Stimulated activated CD4-positive, alpha-beta T cell treated with anti-CD3 and anti-CD28 coated beads, TNF-alpha, amount 100 ng/mL, for 48 hours (primary cell): ENCODE results near the gene ABCA4.

Experiments
- DNase-seq, 3 donors: peaks; one replicate each; pipeline ENCODE4 v3.0.0-alpha.2; 2020; ENCODE audit warnings: low read depth in 3 of 3

ABCA4 gene

GRCh38 chr1:94027721-94028515, 93.0 kb downstream of the ABCA4 start:
- no peak for DNase-seq

DNA sequence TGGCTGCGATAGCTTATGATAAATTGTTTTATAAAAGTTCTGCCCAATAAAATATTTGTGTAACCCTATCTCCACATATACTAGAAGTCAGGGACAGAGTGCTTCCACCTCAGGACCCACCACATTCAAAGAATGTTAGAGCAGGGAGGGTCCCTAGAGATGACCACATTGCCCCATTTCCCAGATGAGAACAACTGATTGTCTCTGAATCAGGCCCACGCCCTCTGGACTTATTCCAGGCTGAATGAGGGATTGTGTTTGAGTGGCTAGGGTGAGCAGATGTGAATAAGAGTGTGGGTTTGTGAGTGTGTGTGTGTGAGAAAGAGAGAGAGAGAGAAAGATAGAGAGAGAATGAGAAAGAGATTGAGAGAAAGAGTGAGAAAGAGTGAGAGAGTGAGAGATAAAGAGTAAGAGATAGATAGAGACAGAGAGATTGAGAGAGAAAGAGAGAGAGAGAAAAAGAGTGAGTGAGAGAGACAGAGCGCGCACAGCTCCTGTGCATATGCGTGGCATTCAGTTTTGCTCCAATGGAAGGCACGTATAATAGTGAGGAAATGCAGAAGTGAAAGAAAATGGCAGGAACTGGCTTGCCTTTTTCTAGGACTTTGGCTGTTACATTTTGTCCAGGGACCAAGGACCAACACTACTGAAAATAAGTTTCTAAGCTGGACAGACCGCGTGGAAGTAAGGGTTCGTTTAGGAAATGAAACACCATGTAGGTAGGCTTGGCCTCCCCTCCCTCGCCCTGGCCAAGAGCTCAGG, 94.1 kb downstream of the ABCA4 start:
- no peak for DNase-seq

GRCh38 chr1:94025383-94026340, 95.3 kb downstream of the ABCA4 start:
- no peak for DNase-seq

DNA sequence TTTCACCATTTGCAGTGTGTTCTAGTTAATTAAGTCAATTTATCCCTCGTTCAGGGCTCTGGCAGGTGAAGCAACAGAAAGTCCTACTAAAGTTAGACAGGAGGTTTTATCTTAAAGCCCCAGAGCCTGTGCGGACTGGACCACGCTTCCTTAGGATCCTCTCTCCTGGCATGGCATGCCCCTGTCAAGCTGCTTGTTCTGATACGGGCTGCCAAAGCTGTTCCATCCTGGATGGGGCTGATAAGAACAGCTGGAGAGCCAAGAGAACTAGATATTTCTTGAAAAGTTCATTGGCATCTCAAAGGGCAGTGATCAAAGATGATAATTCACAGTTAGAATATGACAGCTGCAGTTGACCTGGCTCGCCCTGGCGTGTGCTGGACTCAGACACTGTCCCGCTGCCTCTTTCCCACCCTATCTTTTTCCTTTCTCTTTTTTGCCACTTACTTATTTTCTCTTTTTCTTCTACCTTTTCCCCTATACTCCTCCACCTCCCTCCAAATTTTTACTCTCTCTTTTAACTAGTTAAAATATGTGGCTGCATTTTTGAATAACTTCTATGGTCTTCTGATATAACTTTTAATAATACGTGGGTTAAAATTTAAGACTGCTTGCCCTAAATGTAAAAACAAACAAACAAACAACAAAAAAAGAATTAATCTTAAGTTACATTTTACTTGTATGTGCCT, 96.7 kb downstream of the ABCA4 start:
- no peak for DNase-seq

DNA sequence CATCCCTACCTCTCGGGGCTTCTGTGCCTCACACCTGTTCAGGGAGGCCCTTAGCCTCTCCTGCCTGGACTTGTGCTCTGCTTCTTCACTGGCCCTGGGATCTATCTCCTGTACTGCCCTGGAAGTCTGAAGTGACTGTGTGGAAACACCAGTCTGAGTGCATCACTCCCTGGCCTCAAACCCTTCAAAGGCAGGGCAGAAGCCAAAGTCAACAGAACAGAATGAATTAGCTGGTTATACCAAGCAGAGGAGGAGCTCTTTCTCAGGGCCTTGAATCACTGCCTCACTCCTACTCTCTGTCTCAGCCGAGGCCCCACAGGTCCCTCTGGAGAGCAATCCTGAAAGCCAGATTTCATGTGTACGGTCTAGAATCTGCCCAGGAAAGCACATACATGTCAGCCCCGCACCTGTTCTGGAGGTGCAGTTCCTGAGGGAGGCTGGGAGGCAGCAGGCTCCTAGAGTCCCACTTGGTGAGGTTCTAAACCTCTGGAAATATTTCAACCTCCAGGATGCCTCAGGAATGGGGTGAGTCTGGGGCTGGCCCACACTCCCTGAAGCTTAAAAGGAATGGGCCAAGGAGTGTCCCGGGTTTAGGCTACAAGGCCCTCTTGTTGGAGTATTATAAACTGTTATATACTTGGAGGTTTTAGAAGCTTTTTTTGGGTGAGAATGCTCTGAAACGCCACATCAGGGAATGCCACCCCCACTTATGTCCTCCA, 98.3 kb downstream of the ABCA4 start:
- DNase-seq = no peak

DNA sequence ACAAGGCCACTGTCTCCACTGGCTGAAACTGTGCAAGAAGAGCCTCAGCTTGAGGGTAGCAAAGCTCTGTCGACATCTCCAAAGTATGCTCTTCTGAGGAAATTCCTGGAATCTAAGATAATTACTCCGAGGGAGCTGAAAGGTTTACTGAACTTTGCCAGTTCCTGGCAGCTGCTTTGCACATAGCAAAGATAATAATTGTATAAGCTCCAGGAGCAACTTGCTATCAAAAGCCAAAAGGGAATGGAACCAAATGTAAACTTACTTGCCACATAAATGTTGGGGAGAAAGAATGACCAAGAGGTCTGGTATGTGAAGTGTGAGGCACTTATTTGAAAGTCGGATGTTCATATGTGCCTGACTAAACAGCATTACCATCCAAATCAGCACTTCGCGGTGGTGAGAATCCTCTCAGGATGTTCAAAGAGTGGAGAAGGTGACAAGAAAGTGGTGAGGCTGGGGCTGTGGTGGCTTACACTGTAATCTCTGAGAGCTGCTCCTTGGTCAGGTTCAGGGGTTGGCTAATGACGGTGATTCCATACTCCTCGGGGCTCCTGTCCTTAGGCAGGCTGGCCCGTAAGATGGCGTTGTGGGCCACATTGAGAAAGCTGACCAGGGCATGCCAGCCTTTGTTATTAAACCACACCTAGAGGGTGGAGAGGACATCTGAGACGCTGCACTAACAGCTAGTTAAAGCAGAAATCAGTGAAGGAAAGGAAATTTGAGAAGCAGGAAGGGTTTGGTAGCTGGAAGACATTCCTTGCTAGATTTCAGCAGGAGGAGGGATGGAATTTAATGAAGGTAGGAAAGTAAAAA, 100.0 kb downstream of the ABCA4 start:
- no peak for DNase-seq

DNA sequence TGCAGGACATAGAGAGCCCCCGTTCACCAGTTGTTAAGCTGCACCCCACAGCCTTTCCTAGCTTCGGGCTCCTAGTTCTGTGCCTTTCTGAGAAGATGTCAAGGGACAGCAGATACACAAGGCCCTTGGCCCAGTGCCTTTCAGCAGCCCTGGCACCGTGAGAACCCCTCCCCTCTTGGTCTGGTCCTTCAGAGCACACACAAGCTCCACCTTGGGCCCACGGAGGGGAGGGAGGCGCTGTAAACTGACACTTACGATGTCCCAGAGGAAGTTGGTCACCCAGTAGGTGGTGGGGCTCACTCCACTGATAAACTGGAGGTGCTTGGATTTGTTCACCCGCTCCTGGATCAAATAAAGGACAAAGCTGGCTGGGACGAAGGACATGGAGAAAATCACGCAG, 101.6 kb downstream of the ABCA4 start:
- DNase-seq = no peak

- no peak for DNase-seq
These were observed 103.7 kb downstream of the ABCA4 start for GRCh38 chr1:94017155-94017829.

GRCh38 chr1:94015489-94015817, 105.5 kb downstream of the ABCA4 start:
- no peak for DNase-seq

DNA sequence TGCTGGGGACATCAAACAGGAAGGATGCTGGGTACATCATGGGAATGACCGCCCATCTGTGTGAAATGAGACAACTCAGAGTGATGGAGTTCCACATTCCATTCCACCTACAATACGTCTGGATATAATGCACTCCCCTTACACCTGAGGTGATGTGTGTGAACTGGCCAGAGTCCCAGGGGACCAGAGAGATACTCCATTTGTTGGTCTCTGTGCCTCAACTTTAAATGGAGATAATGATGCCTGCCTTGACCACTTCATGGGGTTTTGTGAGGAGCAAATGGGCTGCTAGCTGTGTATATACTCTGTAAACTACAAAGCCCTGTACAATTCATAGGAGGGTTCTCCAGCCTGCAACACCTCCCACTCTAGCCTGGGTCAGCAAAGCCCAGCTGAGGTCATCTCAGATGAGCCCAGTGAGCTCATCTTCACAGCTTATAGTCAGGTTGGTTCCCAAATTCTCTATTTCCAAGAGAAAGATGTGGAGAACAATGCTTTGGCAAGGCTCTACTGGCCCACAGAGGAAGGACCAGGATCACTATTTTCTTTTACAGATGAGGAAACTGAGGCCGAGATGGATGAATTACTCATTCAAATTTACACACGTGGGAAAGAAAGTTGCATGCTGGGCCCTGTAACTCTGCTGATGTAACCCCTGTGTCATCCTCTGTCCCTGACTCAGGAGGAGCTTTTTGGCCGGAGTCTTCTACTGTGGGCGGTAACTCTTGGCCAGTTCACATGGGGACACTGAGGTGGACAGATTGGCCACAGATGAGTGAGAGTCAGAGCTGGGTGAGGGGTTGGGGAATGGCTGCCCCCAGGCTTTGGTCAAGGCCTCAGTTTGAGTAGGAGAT, 106.1 kb downstream of the ABCA4 start:
- no peak for DNase-seq

- no peak for DNase-seq
These were observed 106.9 kb downstream of the ABCA4 start for GRCh38 chr1:94014087-94014486.

GRCh38 chr1:94013367-94013878, 107.5 kb downstream of the ABCA4 start:
- no peak for DNase-seq

GRCh38 chr1:94012708-94013366, 108.1 kb downstream of the ABCA4 start:
- DNase-seq = no peak

- no peak for DNase-seq
These were observed 109.0 kb downstream of the ABCA4 start for GRCh38 chr1:94011709-94012595.

- no peak for DNase-seq
These were observed 109.8 kb downstream of the ABCA4 start for GRCh38 chr1:94011129-94011528.

- no peak for DNase-seq
These were observed 111.6 kb downstream of the ABCA4 start for GRCh38 chr1:94009304-94009703.

GRCh38 chr1:94006604-94007003, 114.3 kb downstream of the ABCA4 start:
- no peak for DNase-seq
